GM04504 (cell line): ENCODE results near the gene SEMA4B.
"Not testable (repeated sequence)": the region's sequence is repeated elsewhere in the genome, so short reads cannot be mapped to it uniquely, and the experiment has no call there.

Experiments used
- DNase-seq: peaks from one replicate; pipeline ENCODE4 v3.0.0-alpha.2; 2012; ENCODE audit warnings: low read depth

SEMA4B gene

DNA sequence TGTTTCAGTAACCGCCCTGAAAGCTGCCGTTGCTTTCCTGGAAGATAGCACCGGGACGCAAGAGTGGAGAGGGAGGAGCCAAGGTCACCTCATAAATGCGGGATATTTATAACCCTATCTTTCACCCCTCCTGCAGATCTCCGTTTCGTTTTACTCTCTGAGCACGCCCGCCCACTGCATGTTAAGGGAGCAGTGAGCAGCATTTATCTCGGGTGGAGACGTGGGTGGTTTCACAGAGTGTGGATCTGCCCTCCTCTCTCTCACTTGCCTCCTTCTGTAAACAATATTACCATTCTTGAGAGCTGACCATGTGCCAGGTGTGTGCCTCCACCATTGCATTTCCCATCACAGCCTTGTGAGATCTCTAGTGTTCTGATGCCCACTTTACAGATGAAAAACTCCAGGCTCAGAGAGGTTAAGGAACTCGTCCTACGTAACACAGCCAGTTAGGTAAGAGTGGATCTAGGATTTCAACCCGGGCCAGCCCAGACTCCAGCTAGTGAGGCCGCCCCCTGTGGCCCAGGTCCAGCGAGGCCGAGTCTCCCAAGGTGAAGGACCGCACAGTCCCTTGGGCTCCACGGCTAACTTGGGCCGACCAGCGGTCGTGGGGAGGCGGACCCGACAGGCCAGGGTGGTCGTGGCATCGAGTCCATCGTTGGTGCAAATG, 16.9 kb upstream of the SEMA4B start:
- DNase-seq = peak; percentile 34

DNA sequence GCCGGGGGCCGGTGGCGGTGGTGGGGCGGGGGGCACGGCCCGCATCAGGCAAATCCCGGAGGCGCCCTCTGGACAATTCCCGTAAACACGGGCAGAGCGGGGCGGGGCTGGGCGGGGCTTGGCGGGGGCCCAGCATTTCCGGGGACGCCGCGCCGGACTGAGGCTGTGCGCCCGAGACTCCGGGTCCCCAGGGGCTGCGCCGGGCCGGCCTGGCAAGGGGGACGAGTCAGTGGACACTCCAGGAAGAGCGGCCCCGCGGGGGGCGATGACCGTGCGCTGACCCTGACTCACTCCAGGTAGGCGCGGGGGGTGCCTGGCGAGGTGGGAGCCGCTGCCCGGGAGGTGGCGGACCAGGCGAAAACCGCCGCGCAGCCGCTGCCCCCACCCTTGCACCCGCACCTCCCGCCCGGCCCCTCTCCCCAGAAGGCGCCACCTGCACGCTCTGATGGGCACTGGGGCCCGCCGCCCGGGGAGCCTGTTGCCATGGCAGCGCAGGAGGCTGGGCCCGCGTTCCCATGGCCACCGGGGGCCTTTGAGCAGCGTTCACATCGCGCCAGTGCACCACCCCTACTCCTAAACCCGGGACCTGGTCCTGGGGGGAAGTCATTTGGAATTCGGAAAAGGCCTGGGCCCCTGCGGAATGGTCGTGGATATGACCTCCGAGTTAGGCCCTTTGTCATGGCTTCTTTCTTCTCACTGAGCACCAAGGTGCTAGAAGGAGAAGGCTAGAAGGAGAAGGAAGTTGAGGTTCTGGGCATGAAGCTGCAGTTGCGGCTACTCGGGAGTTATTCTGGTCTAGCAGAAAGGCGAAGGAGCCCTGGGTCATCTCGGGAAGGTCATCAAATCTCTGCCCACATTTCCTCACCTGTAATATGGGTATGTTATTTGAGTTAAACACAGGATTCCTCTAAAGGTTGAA, 16.1 kb upstream of the SEMA4B start:
- DNase-seq = no peak

DNA sequence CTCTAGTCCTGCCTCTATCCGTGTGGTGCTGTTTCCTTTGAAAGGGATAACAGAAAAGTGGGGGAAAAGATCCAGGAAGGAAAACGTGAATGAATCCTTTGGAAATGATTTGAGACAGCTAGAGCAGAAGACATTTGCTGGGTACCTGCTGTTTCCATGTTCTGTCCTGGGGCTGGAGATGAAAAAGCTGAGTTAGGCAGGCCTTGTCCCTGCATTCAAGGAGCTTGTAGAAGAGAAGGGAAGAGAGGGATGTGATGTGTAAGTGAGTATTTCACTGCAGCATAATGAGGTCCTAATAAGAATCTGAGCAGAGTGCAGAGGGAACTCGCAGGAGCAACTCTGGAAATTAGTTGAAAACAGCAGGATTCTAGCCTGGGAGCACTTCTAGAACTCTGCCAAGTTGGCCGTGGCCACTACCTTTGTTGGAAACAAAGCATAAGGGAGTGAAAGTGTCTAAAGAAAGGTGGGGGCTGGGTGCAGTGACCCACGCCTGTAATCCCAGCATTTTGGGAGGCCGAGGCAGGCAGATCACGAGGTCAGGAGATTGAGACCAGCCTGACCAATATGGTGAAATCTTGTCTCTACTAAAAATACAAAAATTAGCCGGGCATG, 13.8 kb upstream of the SEMA4B start:
- DNase-seq = no peak

DNA sequence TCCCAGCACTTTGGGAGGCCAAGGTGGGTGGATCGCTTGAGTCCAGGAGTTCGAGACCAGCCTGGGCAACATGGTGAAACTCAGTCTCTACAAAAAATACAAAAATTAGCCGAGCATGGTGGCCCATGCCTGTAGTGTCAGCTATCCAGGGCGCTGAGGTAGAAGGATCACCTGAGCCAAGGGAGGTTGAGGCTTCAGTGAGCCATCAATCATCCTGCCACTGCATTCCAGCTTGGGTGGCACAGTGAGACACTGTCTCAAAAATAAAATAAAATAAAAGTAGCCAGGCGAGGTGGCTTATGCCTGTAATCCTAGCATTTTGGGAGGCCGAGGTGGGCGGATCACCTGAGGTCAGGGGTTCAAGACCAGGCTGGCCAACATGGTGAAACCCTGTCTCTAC, 13.1 kb upstream of the SEMA4B start:
- not testable (repeated sequence) for DNase-seq

DNA sequence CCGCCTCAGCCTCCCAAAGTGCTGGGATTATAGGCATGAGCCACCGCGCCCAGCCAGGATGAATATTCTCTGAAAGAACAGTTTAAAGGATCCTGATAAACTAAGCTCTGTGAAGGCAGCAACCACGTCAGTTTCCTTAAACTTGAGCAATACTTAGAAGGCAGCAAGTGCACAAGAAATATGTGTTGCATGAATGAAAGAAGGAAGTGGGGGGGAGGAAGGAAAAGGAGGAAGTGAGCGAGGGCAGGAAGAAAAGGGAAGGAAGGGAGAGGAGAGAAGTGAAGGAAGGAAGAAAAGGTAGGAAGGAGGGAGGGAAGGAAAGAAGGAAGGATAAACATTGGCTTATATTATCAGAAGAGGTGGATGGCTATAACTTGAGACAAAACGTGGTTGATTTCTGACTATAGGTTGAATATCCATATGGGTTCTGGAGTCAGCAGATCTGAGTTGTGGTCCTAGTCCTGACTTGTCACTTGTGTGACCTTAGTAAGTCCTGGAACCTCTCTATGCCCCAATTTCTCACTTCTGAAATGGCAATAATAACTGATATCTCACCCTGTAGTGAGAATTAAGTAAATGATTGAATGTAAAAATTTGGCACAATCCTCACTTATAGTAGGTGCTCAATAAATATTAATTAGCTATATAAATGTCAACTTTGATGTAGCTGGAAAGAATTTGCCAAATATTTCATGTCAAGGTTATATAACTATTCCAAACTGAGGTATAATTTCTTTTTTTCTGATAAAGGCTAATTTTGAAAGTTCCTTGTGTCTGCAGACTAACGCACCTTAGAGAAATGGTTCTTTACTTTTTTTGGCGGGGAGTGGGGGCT, 12.0 kb upstream of the SEMA4B start:
- no peak for DNase-seq

DNA sequence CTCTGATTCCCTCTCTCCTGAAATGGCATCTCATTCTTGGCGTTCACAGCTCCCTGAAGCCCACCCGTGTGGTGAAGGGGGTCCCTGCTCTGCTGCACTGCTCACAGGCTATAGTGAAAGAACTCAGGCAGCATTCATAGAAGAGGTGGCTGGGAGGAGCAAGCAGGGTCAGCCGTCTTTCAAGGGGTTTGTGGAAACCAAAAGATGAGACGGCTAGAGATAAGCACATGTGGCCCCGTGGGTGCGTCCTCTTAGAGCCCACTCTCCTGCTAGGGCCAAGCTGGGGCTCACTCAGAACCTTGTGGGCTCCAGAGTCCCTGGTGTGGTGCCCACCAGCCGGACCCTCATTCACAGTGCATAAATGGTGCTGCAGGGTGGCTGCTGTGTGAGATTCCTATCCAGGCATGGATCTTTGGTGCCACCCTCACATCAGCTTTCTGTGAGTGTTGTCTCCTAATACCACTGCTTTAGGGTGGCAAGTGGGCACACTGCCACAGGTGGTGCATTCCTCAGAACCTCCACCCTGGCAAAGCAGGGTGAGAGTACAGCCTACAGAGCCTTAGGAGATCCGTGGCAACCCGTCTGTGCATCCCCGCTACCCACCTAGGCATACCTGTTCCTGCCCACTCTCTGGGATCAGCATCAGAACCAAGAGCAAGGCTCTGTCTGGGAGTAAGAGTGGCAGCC, 11.2 kb upstream of the SEMA4B start:
- no peak for DNase-seq

DNA sequence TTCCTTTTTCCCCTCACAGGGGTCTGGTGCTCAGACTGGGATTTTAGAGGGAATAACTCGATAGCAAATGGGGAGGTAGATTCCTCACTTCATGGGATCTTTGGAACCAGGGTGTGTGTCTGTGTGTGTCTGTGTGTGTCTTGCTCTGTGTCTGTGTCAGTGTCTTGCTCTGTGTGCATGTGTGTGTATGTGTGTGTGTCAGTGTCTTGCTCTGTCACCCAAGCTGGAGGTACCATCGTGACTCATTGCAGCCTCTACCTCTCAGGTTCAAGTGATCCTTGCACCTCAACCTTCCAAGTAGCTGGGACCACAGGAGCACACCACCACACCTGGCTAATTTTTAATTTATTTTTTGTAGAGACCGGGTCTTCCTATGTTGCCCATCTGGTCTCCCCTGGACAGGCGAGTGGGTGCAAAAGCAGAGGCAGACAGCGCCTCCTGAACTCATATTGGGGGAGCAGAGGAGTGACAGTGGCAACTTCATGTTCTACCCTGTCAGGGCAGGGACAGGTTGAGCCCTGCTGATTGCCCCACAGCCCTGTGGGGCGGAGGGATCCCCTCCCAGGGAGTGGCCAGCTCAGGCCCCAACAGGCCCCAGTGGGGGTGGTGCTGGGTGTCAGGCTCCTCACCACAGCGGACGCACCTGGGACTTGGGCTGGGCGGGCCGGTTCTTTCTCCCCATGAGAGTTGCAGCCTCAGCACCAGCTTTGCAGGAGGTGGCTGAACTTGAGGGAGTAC, 10.4 kb upstream of the SEMA4B start:
- DNase-seq = no peak

DNA sequence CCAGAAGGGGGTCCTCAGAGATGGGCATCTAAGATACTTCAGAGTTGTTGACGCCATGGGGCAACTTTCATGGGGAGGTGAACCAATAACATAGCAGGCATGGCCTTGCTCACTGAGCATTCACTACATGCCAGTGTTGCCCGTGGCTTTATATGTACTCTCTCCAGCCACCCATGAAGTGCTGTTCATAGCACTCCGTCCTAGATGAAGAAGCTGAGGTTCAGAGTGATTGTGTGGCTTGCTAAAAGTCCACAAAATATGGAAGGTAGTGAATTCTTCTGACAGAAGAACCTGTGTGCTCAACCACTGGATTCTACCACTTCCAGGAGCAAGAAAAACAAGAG, 9.8 kb upstream of the SEMA4B start:
- DNase-seq = no peak

DNA sequence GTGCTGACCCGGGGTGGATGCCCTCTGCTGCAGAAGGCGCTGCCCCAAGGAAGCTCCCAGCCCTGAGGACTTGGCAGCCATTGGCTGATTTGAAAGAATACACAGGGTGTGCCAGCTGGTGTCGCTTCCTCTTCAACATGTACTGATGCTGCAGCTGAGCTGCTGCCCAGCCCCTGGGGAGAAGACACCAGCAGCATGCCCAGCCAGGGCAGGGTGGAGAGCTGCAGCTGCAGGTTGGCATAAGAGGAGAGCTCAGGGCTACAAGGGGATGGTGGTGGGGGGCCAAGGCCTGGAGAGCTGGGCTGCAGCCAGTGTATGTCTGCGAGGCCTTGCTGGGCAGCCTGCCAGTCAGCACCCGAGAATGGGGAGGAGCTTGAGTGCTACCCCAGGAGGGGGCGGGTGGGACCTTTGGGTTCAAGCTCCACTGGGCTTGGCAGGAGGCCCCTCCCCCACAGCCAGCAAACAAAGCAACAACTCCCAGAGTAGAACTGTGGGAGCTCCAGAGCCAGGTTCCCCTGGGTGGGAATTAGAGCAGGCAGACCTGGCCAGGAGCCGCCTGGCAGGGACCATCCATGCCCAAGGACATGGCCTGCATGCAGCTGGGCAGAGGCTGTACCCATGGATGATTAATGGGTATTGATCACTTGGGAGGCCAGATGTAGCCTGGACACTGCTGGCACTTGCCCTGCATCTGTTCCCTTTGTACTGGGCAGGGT, 9.2 kb upstream of the SEMA4B start:
- no peak for DNase-seq

DNA sequence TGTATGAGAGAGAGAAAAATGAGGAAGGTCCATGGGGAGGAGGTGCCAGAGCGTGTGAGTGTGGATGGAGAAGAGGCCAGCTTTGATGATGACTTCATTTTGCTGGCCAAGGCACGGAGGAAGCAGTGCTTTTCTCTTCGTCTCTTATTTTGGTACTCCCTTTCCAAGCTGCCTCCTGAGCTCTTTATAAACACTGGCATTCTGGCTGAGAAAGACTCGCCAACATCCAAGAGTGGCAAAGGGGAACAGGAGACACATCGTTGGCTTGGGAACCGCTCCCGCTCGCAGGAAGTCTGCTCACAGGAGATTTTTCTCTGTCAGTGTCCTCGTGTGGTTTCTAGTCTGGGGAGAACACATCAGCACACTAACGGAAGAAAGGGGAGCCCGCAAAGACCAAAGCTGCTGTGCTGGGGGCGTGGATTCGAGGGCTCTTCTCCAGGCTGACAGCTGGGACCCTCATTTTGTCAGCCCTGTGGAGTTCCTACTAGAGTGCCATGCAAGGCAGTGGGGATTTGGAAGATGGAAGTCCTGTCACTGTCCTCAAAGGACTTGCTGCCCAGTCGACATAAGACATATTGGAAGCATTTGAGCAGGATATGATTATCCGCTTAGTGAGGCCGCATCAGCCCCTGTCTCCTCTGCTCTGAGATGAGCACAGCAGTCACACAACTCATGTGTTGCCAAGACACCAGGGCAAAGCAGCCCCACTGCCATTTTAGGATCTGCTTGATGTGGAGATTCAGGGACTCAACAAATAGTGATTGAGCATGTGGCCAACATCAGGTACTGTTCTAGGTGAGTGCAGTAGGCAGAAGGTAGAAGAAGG, 8.0 kb upstream of the SEMA4B start:
- DNase-seq = no peak

DNA sequence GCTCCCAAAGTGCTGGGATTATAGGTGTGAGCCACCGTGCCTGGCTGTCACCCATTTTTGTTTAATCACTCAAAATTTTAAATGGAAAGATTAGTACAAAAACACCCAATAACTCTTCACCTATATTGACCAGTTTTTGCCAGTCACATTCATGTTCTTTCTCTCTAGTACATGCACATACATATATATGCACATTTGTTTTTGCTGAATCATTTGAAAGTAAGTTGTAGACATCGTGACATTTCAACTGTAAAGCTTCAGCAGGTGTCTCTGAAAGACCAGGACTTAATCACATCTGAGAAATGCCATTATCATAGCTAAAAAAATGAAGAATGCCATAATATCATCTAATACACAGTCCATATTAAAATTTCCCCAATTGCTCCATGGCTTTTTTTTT, 6.5 kb upstream of the SEMA4B start:
- no peak for DNase-seq

DNA sequence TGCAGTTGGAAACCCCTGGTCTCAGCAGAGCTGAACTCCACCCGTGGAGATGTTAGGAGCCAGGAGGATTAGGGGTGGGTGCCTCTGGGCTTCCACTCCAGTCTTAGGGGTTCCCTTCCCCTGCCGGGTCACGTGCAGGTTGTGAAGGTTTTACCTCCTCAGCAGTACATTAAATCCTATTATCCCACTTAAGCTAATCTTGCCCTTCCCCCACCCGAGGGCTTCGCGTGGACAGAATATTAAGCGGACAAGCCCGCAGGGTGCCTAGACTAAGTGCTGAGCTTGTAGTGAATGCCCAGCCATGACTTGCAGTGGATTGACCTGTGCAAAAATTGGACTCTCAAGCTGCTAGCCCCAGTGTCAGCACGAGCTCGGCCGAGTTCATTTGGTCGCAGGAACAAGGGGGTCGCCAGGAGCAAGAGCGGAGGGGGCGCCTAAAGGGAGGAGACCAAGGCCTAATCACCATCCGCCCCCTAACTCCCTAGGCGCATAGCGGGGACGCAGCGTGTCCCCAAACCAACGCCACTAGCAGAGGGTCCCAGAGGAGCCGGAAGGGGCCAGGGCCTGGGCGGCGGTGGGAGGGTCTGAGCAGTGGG, 498 bp upstream of the SEMA4B start:
- no peak for DNase-seq

DNA sequence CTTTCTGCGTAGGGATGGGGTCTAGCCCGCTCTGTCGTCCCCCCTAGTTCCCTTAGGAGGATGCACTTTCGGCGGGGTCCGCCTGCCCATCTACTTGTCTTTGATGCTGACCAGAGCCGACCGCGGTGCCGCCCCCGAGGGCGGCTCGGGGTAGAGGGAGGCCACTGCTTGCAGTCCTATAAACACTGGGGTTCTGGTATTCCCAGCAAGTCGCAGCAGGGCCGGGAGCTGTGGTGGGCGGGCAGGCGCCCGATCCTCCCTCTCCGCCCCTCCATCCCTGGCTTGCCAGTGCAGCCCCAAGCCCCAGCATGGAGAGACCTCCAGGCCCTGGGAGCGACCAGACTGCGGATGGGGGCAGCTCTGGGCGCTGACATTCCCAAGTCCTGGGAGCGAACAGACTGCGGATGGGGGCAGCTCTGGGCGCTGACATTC, 830 bp downstream of the SEMA4B start:
- DNase-seq = no peak

DNA sequence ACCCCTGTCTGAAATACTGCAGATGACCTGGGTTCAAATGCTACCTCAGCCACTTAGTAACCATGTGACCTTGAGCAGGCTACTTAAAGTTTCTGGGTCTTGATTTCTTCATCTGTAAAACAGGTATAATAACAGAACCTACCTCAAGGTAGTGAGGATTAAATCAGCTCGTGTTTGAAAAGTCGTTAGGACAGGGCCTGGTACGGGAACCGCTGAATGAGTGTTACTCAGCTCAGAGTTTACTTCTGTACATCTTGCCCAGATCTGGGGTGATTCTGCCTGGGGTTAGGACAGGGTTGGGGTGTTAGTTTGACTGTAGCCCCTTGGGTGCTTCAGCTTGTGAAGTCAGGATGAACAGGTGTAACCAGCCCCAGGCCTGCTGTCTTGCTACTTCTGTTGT, 1.8 kb downstream of the SEMA4B start:
- no peak for DNase-seq

DNA sequence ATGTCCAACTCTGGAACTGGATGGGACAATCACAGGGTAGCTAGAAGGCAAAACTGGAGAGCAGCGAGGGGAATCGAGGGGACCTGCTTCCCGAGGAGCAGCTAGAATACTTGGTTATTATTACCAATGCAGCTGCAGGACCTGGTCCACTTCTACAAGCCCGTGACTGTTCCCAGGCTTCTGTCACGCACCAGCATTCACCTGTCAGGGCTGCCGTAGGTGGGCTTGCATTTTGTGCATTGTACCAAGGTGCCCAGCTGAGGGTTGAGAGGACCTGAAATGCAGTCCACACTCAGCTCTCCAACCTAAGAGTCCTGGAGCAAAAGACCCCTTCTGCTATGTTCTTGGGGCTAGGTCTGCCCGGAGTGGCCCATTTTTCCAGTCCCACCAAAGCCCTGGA, 2.3 kb downstream of the SEMA4B start:
- DNase-seq = no peak

DNA sequence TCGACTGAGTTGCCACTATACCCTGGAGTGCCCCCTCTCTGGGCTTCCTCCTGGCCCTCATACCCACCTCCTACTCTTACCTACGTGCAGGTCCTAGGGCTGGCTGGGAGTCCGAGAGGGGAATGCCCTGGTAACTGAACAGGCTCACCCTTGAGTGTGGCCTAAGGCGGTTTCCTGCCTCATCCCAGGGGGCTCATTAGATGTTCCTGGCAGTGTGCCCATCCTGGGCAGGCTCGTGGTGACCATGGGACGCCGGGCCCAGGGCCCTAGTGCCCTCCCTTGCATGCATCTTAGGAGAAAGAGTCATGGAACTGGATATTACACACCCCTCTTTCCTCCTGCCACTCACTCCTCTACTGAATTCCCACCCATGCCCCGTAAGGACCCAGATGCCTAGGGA, 2.8 kb downstream of the SEMA4B start:
- DNase-seq = no peak

DNA sequence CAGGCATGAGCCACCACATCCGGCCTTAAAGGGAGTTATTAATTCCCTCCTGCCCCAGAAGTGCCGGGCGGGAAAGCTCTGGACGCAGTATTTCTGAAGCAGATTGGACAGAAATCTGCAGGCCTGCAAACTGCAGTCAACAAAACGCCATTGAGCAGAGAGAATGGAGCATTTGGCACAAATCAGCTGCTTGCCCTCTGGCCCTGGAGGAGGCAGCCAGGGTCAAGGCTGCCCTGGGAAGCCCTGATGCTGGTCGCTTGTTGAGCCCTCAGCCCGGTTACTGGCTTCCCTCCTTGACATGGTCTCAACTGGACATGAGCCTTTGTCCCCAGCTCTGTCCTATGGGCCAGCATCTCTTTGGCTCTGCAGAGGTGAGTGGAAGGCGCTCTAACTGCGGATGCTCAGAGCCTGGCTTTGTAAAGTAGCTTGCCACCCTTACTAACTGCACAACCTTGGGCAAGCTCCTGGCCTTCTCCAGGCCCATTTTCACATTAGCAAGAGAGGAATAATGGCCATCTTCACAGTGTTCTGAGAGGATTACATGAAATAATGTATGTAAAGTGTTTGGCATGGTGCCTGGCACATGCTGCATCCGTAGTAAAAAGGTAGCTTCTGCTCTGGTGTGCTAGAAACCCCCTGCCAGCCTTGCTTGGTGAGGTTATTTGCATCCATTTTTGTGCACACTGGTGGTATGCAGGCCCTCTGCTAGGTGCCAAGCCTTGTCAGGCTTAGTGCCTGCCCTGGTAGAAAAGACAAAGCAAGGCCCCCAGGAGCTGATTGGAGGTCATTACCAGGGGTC, 4.1 kb downstream of the SEMA4B start:
- DNase-seq = no peak

DNA sequence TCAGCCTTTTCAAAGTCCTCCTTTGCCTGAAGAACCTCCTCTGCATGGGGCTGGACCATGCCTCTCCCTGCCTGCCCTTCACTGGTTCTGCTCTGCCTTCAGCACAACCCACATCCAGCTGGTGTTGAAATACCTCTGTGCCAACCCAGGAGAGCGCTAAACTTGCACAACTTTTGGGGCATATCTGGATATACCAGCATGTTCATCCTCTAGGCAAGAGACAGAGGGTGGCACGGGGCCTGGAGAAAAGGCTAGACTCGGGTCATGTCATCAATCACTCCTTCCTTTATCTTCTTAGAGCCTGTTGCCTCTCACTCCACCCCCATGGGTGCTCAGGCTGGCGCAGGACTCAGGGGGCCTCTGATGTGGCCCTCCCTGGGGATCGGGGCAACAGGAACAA, 4.8 kb downstream of the SEMA4B start:
- no peak for DNase-seq
